M059J (cell line): ENCODE measurements around the gene CAMKMT. TPM values are rescaled to one million over a fixed set of nuclear protein-coding genes. Genes with fewer than 3 reads are reported as not detected.

Experiments used
- DNase-seq: peaks from one replicate; pipeline ENCODE4 v3.0.0-alpha.2; 2012; ENCODE audit warnings: low read depth
- total RNA-seq: library from RNA; depleted of rRNA; stranded (reverse); fragments of >200 nt; shearing (Covaris generic); gene quantifications from 2 replicates; pipeline ENCODE4 v1.2.3, GENCODE V29; 2014

Gene CAMKMT
- total RNA-seq, 1 experiment from 2014 or later, result 3.4 TPM

- DNase-seq, result no peak
Observed at GRCh38 chr2:44742057-44742456, 380.3 kb downstream of the CAMKMT start.

- DNase-seq, result no peak
Observed at GRCh38 chr2:44743473-44743872, 381.7 kb downstream of the CAMKMT start.

- DNase-seq, result no peak
Observed at GRCh38 chr2:44744961-44745892, 383.5 kb downstream of the CAMKMT start.

GRCh38 chr2:44745922-44746766 is 384.4 kb downstream of the CAMKMT start:
- DNase-seq, result no peak

GRCh38 chr2:44746856-44747615 is 385.3 kb downstream of the CAMKMT start:
- no peak for DNase-seq

GRCh38 chr2:44747794-44748193 is 386.0 kb downstream of the CAMKMT start:
- DNase-seq, result no peak

GRCh38 chr2:44751754-44752479 is 390.2 kb downstream of the CAMKMT start:
- no peak for DNase-seq

GRCh38 chr2:44752761-44753160 is 391.0 kb downstream of the CAMKMT start:
- DNase-seq, result no peak

- peak; percentile 72 for DNase-seq
Observed at GRCh38 chr2:44753552-44754285, 392.0 kb downstream of the CAMKMT start.

- DNase-seq, result peak; percentile 4
Observed at GRCh38 chr2:44758591-44758990, 396.8 kb downstream of the CAMKMT start.

GRCh38 chr2:44759823-44760222 is 398.1 kb downstream of the CAMKMT start:
- no peak for DNase-seq

GRCh38 chr2:44763275-44763782 is 401.6 kb downstream of the CAMKMT start:
- DNase-seq, result no peak

GRCh38 chr2:44766220-44766619 is 404.5 kb downstream of the CAMKMT start:
- no peak for DNase-seq

GRCh38 chr2:44766777-44767176 is 405.0 kb downstream of the CAMKMT start:
- no peak for DNase-seq

GRCh38 chr2:44767691-44768090 is 405.9 kb downstream of the CAMKMT start:
- no peak for DNase-seq

- no peak for DNase-seq
Observed at GRCh38 chr2:44768438-44769236, 406.9 kb downstream of the CAMKMT start.

- no peak for DNase-seq
Observed at GRCh38 chr2:44769349-44770011, 407.7 kb downstream of the CAMKMT start.

GRCh38 chr2:44770221-44771195 is 408.8 kb downstream of the CAMKMT start:
- DNase-seq, result no peak
